Activated T-cell treated with anti-CD3 and anti-CD28 coated beads for 24 hours (primary cell): ENCODE data around the gene CLSTN2.

Experiments used
- DNase-seq: peaks from one replicate; pipeline ENCODE4 v3.0.0-alpha.2; 2020; ENCODE audit warnings: low read depth

CLSTN2 gene

DNA sequence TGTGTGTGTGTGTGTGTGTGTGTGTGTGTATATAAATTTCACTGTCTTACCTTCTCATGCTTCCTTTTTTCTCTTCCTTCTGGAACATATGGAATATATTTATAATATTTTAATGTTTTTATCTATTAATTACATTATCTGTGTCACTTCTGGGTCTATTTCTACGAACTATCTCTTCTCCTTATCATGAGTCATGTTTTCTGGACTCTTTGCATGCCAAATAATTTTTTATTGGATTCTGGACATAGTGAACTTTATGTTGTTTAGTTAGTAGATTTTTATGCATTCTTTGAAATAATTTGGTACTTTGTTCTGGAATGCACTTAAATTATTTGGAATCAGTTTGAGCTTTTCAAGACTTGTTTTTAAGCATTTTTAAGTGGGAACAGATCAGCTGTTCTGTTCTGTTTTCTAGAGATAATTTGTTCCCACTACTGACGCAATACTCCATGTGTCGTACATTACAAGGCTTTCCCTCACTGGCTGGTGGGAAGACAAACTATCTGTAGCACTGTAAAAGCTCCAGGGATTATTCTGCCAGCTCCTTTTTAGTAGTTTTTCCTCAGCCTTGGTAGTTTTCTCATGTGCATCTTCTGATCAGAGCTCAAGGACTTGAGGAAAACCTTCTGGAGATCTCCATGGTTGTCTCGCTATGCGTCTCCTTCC, 302.0 kb downstream of the CLSTN2 start:
- no peak for DNase-seq

DNA sequence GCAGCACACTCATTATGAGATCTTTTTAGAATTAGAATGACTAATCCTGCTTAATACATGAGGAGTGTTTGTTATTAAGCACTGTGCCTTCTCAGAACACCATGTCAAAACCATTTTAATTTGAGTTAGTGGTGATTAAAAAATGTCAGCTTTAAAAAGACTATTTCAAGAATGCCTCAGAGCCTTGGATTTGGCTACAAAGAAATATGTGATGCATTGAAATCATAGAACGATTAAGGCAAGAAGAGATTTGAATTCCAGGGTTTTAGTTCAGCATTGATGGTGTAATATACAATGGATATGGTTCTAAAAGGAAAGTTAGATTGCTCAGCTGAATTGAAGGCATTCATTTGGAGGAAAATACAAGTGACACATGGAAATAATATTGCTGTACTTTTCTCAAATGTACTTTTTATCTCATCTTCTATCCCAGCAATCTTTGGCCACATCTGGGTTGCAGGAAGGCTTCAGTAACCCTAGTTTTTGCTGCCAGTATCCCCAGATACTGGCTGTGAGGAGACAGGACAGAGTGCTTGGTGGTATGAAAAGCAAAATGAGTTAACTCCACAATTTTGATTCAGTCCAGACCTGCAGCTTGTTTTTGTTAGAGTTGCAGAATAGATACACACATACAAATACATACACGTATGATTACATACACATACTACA, 303.8 kb downstream of the CLSTN2 start:
- no peak for DNase-seq

DNA sequence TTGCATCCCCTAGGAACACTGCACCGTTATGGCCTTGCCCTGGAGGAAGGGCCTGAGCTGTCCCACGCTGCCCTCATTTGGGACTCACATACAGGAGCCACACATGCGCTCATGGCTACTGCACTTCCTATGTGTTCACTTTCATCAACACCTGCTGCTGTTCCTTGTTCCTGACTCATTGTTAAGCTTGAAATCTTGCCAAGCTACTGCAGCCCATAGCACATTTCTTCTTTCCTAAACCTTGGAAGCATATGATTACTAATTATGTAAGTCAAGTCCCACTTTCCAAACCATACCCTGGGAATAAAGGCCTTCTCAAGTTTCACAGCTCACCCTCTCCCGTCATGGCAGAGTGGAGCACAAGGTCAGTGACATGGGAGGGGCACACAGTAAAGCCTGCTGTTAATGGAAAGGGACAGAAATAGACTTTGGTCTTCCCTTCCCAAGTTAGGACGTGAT, 307.9 kb downstream of the CLSTN2 start:
- no peak for DNase-seq

DNA sequence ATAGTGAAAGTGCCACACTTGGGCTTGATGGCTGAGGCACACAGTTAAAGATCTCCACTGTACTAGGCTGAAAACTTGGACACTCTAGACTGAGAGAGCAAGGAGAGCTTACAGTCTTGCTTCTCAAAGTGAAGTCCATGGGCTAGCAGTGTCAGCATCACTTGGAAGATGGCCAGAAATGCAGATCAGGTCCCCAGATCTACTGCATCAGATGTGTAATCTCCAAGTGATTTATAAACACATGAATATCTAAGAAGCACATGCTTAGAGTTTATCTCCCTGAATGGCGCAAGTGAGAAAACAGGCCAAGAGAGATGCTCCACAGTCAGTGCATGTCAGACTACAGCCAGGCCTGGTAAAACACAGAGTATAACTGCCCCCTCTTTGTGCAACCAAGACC, 308.6 kb downstream of the CLSTN2 start:
- no peak for DNase-seq

DNA sequence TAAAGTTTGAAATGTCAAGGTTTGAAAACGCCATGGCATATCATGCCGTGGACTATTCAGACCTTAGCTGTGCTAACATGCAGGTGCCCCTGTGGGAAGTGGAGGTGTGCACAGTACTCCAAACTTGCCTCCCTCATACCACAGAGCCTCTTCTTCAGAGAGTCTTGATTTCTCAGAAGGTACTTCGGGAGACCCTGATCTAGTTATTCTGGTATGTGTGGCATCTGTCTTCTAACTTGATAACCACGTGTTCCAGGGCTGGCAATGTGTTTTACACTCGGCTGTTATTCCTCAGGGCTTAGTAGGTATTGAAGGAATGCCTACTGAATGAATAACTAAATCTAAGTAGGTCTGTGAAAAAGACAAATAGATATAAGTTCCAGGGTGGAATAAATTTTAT, 309.9 kb downstream of the CLSTN2 start:
- DNase-seq, result no peak

DNA sequence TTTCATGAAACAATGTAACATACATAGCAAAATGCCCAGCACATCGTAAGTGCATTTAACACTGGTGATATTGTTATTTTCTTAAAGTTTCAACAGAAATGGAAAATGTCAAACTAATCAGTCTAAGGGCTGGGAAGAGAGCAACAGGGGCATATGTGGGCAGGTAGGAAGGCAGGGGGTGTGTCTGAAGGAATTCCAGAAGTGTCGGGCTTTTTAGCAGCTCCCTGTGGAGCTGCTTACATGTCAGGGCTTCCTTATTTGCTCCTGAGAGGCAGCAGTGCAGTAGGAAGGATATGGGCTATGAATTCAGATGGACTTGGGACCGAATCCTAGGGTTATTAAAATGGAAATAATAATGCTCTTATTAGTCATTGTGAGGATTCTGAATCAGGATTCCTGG, 311.6 kb downstream of the CLSTN2 start:
- no peak for DNase-seq

DNA sequence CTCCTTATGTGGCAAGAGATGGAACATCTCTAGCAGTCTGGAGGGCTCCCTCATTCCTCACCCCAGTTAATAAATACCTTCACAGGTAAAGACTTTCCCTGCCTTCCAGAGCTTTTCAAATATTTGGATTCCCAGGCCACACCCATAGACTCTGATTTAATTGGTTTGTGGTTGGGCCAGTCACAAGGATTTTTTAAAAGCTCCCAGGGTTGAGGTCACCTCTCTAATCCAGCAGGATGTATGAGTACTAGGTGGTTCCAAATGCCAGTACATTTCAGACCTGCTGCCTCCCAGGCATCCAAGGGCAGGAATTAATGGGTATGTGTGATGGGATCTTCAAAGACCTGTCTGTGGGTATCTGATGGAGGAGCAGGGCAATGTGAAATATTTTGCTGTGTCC, 312.8 kb downstream of the CLSTN2 start:
- DNase-seq, result no peak

DNA sequence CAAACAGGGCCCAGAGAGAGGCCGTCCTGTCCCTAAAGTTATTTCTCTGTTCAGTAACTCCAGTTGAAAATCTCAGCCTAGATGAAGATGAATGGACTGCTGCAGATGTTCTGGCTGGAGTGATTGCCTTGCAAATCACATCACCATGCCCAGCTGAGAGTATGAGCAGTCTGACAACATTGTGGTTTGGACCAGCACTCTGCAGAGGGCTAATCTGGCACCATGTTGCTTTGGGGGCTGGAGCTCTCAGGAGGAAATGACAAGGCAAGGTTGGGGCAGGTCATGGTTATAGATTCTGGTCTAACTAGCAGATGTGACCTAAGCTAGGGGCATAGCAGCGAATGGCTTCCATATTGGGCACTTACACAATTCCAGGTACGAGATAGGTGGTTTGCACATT, 314.2 kb downstream of the CLSTN2 start:
- no peak for DNase-seq

DNA sequence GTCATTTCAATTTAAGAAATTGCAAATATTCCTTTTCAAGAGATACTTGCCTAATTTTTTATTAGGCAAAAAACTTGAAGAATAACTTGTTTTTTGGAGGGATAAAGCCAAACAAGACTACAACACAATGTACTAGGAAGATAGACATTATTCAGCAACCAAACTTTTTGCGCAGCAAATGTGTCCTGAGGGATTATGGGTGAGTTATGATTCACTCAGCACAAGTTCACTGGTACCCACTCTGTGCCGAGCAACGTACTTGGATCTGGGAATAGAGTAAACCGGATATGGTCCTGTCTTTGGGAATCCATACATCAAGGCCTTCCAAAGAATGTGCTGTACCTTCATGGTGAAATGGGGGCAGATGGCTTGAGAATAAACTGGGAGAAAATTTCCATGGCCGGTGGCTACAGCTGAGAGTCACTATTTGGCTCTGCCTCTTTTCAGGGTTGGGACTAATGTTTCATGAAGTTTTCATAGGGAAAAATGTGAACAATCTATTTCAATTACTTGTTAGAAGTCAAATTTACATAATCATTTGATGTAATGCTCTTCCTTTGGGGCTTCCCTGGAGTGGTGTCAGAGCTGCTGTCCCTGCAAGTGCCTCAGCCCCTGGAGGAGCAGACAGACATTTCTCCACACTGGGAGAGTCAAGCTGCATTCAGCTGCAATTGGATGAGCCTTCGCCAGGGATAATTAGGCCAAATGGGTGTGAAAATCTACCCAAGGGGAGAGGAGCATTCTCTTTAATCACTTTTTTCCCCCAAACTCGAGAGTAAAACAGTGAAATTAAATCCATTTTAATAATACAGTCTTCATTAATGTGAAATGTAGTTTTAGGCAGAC, 315.2 kb downstream of the CLSTN2 start:
- no peak for DNase-seq

DNA sequence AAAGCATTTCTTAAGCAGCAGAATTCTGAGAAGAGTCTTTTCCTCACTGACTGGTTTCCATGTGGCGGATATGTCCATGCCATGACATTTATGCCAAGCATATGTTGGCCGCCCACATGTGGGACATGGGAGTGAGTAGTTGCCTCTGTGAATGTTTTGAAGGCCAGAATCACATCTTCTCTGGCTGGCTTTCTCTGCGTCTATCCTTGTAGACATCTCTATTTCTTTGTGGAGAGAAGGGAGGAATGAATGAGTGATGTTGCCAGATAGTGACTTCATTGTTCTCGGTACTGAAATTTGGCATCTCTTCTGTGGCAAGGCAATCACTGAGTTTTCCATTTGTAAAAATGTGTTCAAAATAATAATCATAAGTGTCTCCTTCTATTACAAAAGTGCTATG, 316.0 kb downstream of the CLSTN2 start:
- no peak for DNase-seq

DNA sequence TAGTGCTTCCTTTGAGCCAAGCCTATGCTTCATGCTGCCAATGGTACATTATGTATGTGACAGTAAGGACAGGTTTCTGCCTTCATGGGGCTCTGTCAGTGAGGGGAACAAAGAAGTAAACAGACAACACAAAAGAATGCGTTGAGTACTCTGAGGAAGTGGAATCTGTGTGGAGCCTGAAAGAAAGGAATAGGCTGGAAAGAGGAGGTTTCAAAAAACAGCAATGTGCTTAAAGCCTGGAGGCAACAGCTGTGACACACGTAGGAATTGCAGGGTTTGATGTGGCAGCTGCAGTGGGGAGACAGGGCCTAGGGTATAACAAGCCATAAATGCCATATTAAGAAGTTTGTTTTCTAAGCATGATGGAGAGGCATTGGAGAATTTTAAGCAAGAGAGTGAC, 316.7 kb downstream of the CLSTN2 start:
- DNase-seq, result no peak

DNA sequence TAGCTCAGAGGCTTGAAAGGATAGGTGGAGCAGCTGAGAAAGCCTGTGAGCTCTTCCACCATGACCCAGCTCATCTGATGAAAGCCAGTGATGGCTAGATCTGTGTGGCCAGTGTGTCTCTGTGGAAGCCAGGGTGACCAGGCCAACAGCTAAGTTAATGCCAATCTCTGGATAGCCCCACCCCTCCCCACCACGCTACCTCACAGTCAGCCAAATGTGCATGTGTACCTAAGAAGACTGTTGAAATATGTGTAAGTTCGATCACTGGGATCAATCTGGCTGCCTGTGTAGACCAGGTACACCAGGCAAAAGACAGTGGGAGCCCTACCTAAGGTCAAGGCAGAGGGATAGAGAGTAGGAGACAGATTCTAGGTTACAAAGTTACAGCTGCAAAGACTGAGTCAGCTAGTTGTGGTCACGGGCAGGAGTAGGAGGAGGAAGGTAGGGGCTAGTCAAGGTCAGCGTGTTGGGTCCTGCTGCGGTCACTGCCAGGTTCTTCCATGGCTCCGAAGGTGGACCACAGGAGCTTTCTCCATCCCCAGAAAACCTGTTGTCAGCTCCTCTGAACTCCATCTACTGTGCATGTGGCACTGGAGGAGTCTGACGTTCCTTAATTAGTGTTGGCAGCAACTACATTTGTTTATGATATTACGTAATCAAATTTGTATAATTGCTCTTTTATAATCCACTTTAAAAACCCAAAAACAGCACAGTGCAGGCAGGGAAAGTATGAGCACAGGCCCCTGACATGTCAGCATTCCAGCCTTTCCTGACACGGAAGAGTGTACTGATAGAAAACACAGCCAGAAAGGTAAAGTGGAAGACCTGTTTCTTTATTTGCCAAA, 318.0 kb downstream of the CLSTN2 start:
- no peak for DNase-seq

DNA sequence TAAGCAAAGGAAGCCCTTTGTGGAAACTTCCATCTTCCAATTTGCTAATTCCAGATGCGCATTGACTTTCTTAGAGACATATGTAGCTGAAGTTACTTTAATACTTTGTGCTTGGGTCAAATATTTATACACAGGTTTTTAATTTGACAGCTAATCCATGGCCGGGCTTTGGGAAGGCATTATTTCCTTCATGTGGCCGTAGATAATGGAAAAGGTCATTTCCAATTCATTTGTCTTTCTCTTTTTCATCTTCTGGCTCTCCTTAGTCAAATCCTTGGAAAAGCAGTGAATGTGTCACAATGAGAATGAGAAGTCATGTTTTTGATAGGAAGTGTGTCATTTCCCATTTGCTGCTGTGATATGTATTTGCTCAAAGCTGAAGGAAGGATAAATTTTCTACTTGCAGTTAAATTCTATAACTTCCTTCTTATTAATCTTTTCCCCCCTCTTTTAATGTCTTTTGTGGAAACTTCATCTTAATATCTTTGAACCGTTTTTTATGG, 323.3 kb downstream of the CLSTN2 start:
- DNase-seq, result no peak

DNA sequence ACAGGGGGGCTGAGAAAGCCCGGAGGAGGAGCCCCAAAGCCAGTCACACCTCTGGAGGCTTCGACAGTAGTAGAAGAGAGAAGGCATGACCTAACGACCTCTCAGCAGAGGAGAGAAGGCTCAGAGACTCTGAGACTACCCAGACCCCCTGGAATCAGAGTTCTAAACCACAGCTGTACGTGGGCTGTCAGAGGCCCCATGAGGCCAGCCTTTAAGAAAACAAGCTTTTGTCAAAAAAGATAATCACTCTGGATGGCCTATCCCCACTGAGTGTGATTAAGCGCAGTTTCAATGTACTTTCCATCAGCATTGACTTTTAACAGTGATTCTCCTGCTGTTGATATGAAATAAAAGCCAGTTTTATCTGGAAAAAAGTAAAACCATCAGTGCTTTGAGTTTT, 330.3 kb downstream of the CLSTN2 start:
- DNase-seq, result no peak

DNA sequence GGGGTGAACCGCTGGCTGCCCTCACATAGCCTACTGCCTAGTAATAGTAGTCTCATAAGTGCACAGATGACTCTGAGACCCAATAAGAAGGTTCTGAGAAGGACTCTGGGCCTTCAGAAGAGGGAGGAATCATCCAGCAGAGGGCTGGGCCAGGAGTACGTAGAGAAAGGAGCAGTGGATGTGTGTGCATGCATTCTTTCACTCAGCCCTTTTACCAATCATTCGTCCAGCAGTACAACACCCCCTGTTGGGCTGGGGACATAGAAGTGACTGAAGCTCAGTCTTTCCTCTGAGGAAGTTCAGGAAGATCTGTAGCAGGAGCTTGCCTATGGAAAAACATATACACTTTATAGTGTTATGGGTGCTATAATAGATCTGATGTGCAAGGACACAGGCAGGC, 333.1 kb downstream of the CLSTN2 start:
- no peak for DNase-seq

DNA sequence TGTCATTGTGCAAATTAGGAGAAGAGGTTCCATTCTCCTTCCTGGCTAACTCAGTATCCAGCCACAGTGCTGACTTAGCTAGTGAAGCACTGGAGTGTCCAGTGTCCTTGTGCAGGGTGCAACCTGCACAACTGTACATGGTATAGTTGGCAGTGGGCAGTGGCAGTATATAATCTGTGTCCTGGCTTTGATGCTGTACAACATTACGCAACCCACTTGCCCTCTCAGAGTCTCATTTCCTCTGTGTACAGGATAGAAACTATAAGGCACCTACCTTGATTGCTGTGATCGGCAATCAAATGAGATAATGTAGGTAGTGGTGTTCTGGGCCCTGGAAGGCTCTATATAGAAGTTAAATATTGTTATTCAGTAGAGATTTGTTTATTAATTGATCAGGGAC, 333.6 kb downstream of the CLSTN2 start:
- DNase-seq, result no peak

DNA sequence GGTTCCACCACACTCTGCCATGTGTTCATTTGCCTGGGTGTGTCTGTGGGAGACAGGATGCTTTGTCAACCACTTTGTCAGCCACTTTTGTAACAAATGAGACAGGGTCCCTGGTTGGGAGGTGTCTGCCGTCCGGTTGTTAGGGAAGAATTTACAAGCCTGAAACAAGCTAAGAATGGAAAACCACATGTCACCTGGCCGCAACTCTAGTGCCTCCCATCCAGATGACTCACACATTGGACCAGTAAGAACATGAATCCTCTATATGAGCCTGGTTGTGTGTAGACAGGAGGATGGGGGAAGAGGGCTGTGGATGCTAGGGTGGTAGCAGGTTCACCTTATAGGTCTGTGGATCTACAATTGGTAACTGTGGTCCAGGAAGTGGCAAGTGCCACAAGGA, 335.3 kb downstream of the CLSTN2 start:
- no peak for DNase-seq

DNA sequence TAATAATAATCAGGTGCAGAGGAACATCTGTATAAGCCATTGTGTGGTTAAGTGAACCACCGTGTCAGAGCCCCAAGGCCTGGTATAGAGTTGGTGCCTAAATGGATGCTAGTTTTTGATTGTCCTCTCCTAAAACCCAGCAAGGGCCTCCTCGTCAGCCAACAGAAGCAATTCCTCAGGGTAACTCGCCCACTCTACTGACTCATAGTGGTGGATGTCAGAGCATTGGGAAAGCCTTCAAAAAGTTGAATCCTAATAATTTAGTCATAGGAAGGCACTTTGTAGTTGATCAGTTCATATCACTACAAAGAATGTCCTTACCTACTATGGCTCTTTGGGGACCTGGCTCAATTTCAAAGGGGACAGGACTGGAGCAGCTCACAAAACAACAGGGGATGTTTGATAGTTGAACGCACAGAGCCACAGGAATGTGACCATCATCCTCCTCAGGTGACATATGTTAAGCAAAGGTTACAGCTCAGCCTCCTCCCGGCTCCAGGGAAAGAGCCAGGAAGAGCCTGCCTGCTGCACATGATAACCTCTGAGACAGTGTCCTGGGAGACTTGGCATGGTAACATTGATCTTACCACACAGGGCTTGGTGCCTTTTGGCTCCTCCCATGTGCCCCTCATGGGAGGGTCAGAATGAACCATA, 338.7 kb downstream of the CLSTN2 start:
- no peak for DNase-seq

DNA sequence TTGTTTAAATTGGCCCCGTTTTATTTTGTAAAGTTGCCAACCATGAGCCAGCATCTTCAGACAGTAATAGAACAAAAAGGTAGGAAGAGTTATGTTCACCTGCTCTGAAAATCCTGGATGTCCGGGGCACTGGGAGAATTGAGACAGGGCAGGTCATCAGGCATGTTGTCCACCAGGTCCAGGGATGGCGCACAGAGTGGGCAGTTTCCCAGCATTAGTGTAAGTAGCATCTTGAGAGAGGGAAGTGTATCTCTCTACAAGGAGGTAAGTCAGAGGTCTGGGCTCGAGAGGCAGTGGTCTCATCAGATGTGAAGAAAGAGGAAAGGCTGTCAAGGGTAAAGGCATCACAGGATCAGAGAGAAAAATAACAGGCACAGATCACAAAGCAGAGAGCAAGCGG, 339.4 kb downstream of the CLSTN2 start:
- no peak for DNase-seq

DNA sequence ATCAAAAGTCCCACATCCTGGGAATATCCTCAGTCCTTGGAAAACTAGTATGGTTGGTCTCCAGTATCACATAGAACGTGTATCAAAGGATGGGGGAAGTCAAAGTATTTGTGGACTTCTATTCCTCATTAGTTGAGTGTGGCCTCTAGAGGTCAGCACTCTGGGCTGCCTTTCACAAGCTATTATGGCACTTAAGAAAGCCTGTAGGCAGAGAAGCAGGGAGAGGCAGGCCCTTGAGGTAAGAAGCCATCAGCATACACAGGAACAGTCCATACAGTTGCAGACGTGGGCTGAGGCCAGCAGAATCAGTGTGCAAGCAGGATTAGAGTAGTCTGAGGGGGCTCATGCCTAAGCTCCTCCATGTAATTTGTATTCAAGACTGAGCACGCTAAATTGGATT, 341.7 kb downstream of the CLSTN2 start:
- DNase-seq, result no peak

DNA sequence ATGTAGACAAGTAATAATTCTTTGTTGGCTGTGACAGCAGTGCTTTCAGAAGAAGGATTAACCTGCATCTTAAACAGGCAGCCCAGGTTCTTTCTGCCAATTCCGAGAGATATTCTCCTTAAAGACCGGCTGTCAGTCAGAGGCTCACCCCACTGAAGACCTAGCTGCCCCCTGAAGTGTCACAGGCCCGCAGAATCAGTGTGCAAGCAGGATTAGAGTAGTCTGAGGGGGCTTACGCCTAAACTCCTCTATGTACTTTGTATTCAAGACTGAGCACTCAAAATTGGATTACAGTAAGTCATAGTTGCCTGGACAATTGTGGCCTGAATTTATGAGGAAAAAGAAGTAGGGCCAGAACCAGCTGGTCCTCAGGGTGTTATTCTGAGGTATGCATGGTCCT, 342.9 kb downstream of the CLSTN2 start:
- no peak for DNase-seq

DNA sequence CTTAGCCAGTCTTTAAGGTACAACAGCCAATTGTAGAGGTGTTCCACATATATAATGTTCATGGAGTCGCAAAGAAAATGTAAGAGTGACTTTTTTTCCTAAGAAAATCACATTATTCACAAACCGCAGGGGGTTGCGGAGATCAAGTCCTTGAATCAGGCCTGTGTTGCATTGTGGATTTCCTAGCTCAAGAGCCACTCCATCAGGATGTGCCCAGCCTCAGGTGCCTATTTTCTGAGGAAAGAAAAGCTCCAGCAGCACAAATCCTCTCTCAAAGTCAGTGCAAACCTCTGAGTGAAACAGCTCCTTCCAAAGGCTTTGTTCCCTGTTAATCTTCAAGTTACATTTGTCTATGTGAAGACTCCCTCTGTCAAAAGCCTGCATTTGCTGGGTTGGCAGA, 349.4 kb downstream of the CLSTN2 start:
- DNase-seq, result no peak
